Measurements from ENCODE around the gene KCNT1. TPM values are rescaled to one million over a fixed set of nuclear protein-coding genes. Genes with fewer than 3 reads are reported as not detected.

The KCNT1 gene
- total RNA-seq, 1 experiment from 2014 or later, result not detected

DNA sequence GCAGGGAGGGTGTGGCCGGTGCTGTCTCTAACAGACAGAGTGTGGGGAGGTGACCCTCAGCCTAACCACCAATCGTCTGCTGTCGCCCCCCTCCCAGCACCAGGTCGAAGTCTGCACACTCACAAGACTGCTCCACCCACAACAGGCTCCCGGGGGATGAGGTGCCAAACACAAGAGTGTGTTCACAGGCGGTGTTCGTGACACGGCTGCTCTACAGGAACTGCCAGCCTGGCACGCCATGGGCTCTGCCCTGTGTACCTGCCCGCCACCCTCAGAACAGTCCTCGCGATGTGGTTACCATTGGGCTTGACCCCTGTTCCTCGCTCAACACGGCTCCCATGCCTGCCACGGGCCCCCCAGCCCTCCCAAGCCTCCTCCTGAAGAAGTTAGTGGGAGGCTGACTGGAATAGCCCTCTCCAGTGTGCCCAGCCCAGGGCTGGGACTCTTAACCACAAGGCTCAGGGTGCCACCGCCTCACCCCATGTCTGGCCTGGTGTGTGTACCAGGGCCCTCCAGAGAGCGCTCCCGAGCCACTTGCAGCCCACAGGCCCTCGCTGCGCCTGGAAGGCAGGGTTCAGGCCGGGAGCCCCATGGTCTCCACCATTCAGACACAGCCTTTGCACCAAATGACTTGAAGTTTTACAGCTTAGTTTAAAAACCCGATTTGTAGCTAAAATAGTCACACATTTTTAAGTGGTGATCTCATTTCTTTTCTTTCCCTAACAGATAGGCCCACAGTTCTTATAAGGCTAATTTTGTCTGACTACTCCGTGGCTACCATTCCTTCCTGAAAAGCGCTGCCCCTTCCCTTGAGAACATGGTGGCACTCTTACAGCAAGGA is 102.8 kb downstream of the KCNT1 start:
- no peak overlapping the region for H3K4me3 ChIP-seq
- BruUV-seq (replicated peaks), result no TSS peak
- ChIA-PET POLR2A (ENCODE audit: unreplicated experiment) (interaction anchor here (0.6 kb wide), 1 partner anchor 248 kb away, joined by 3 read pairs; no protein-coding TSS in a partner anchor), CTCF (no interaction called here)
- H3K27ac ChIP-seq, result no peak overlapping the region
- no peaks in the 10 kb centered on the region for H3K9me3 ChIP-seq (ENCODE audit: insufficient read depth, low read depth)
- TF ChIP-seq CTCF (conservative IDR thresholded peaks at IDR 0.05) (no peak), EZH2 (IDR thresholded peaks at IDR 0.05; ENCODE audit: low read depth) (no peak)
- H3K9me2 ChIP-seq (ENCODE audit: insufficient read depth), result no peaks in the 10 kb centered on the region
- H4K20me1 ChIP-seq (ENCODE audit: insufficient read depth), result no peaks in the 10 kb centered on the region
- no peak overlapping the region for H2AFZ ChIP-seq
- H3K4me2 ChIP-seq, result no peak overlapping the region
- H3K79me2 ChIP-seq (ENCODE audit: low read depth), result no peaks in the 10 kb centered on the region
- no peaks in the 10 kb centered on the region for H3K27me3 ChIP-seq (ENCODE audit: insufficient read depth, low read depth)
- no peaks in the 10 kb centered on the region for H3F3A ChIP-seq (ENCODE audit: insufficient read depth, low read depth)
- no peaks in the 10 kb centered on the region for H3K4me1 ChIP-seq (replicated peaks; ENCODE audit: insufficient read depth)
- intact Hi-C loops (cut with micrococcal nuclease; ENCODE audit: unreplicated experiment), result no loop called here
- DNase-seq, result no peak
- no peaks in the 10 kb centered on the region for H3K36me3 ChIP-seq (ENCODE audit: low read depth)

DNA sequence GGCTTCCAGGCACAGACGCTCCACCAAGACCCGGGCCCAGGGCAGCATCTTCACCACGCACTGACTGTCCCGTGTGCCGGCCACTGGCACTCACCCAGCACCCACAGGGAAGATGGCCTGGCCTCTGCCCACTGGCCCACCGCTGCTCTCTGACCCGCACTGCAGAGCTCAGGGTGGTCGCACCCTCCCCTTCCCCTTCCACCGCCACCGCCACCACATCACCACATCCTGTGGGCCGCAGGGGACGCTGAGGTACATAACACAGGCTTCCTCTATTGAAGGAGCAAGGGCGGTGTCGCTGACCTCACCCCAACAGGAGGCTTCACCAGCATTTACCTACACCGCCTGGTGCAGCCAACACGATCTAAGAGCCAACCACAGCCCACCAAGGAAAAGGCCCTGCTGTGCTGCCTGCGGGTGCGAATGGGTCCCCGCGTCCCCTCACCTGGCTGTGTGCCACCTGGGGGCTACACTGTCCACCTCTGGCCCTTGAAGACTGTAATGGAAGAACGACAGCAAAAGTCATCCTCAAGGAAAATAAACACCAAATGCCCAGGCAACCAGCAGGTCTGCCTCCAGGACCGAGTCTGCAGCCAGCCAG is 103.5 kb downstream of the KCNT1 start:
- Histone ChIP-seq H3F3A (ENCODE audit: insufficient read depth, low read depth) (no peaks in the 10 kb centered on the region), H3K4me1 (replicated peaks; ENCODE audit: insufficient read depth) (no peaks in the 10 kb centered on the region), H3K4me3 (no peak overlapping the region), H2AFZ (no peak overlapping the region), H3K4me2 (no peak overlapping the region), H3K27ac (no peak overlapping the region), H4K20me1 (ENCODE audit: insufficient read depth) (no peaks in the 10 kb centered on the region), H3K36me3 (ENCODE audit: low read depth) (no peaks in the 10 kb centered on the region), H3K79me2 (ENCODE audit: low read depth) (no peaks in the 10 kb centered on the region), H3K9me2 (ENCODE audit: insufficient read depth) (no peaks in the 10 kb centered on the region), H3K27me3 (ENCODE audit: insufficient read depth, low read depth) (no peaks in the 10 kb centered on the region), H3K9me3 (ENCODE audit: insufficient read depth, low read depth) (no peaks in the 10 kb centered on the region)
- intact Hi-C loops (cut with micrococcal nuclease; ENCODE audit: unreplicated experiment), result no loop called here
- no peak for DNase-seq
- CTCF ChIA-PET, result no interaction called here
- POLR2A ChIA-PET (ENCODE audit: unreplicated experiment), result no interaction called here
- TF ChIP-seq CTCF (conservative IDR thresholded peaks at IDR 0.05) (no peak), EZH2 (IDR thresholded peaks at IDR 0.05; ENCODE audit: low read depth) (no peak)
- BruUV-seq (replicated peaks), result no TSS peak

DNA sequence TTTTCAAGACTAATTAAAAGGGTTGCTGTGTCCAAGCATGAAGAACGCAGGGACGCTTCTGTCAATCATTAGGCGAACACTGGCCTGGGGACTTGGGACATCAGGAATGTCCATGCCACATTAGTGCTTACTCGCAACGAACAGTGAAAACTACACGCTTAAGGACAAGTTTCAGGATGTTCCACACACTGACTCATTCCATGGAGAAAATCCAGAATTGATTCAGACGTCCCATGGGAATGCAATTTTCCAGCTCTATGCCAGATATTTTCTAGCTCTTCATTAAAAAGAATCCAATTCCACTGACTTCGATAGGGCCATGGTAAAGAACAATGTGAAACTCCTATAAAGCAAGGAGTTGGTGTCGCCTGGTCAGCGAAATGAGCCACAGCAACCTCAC is 107.2 kb downstream of the KCNT1 start:
- no peak overlapping the region for H3K4me2 ChIP-seq
- H4K20me1 ChIP-seq (ENCODE audit: insufficient read depth), result no peaks in the 10 kb centered on the region
- ChIA-PET CTCF (no interaction called here), POLR2A (ENCODE audit: unreplicated experiment) (no interaction called here)
- no TSS peak for BruUV-seq (replicated peaks)
- H3K27ac ChIP-seq, result no peak overlapping the region
- no peaks in the 10 kb centered on the region for H3K79me2 ChIP-seq (ENCODE audit: low read depth)
- H3K9me2 ChIP-seq (ENCODE audit: insufficient read depth), result no peaks in the 10 kb centered on the region
- H3K27me3 ChIP-seq (ENCODE audit: insufficient read depth, low read depth), result no peaks in the 10 kb centered on the region
- DNase-seq, result no peak
- H3F3A ChIP-seq (ENCODE audit: insufficient read depth, low read depth), result no peaks in the 10 kb centered on the region
- intact Hi-C loops (cut with micrococcal nuclease; ENCODE audit: unreplicated experiment), result no loop called here
- no peak overlapping the region for H2AFZ ChIP-seq
- H3K36me3 ChIP-seq (ENCODE audit: low read depth), result no peaks in the 10 kb centered on the region
- no peaks in the 10 kb centered on the region for H3K4me1 ChIP-seq (replicated peaks; ENCODE audit: insufficient read depth)
- no peak for TF ChIP-seq EZH2 (IDR thresholded peaks at IDR 0.05; ENCODE audit: low read depth)
- TF ChIP-seq CTCF (conservative IDR thresholded peaks at IDR 0.05), result no peak
- no peaks in the 10 kb centered on the region for H3K9me3 ChIP-seq (ENCODE audit: insufficient read depth, low read depth)
- H3K4me3 ChIP-seq, result no peak overlapping the region
